ENCODE data around the gene MED15.
"Not testable (repeated sequence)": the region's sequence is repeated elsewhere in the genome, so short reads cannot be mapped to it uniquely, and the experiment has no call there.

MED15 gene

DNA sequence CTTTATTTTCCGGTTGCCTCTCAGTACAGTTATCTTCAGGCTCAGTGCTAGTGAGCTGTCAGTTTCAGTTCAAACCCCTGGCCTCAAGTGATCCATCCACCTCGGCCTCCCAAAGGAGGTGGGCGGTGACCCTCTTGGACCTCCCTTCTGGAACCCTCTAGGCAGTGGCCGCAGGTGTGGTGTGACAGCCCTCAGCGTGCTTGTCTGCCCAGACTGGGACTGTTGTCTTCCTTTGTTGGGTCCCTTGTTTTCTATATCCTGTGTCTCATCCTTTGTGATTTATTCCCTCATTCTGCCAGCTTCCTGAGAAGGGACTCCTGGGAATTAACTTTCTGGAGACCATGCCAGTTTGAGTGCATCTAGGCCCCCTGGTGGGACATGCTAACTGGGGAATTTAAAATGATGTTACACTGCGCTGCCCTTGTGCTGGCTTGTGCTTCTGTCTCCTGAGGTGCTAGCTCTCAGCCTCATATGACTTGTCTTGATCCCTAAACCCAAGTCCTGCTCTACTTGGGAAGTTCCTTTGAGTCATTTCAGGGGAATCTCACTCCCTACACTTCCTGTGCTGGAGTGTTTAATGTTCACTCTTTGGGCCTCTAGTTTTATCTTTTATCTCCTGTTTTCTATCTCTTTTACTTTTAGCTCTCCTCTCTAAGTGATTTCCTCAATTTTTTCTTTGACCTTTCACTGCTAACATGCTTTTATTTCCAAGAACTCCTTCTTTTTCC is 19.4 kb downstream of the MED15 start:
- Mint-ChIP-seq H3K9me3 (no peaks in the 10 kb centered on the region), H3K4me3 (no peak overlapping the region), H3K36me3 (peaks cover 28 to 48% of the 10 kb centered on the region in 2 donors), H3K27me3 (no peaks in the 10 kb centered on the region), H3K27ac (peak overlapping the region; percentile 44), H3K4me1 (peaks cover 38 to 51% of the 10 kb centered on the region in 2 donors)
- no peak for DNase-seq
- no peak for ATAC-seq (replicated peaks)

DNA sequence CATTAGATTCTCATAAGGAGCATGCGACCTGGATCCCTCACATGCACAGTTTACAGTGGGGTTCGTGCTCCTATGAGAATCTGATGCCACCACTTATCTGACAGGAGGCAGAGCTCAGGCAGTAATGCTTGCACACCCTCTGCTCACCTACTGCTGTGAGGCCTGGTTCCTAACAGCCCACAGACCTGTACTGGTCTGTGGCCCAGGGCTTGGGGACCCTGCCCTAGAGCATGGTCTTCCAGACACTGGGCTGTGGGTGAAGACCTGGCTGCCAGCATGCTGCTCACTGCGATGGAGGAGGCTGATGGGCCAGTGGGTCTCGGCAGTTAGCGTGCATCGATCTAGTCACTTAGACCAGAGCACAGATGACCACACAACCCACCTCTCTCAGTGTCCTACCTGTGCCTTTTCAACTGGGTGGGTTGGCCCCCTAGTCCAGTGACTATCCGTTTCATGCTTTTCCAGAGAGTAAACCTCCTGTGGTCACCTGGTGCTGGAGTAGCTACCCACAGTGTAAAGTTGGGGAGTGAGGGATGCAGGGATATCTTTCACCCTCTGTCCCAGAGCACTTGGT is 21.1 kb downstream of the MED15 start:
- Mint-ChIP-seq H3K27me3 (no peaks in the 10 kb centered on the region), H3K4me3 (no peak overlapping the region), H3K9me3 (no peaks in the 10 kb centered on the region), H3K4me1 (peaks cover 34 to 46% of the 10 kb centered on the region in 2 donors), H3K27ac (no peak overlapping the region), H3K36me3 (peaks cover 19 to 48% of the 10 kb centered on the region in 2 donors)
- ATAC-seq (replicated peaks) (no peak), DNase-seq (no peak)

DNA sequence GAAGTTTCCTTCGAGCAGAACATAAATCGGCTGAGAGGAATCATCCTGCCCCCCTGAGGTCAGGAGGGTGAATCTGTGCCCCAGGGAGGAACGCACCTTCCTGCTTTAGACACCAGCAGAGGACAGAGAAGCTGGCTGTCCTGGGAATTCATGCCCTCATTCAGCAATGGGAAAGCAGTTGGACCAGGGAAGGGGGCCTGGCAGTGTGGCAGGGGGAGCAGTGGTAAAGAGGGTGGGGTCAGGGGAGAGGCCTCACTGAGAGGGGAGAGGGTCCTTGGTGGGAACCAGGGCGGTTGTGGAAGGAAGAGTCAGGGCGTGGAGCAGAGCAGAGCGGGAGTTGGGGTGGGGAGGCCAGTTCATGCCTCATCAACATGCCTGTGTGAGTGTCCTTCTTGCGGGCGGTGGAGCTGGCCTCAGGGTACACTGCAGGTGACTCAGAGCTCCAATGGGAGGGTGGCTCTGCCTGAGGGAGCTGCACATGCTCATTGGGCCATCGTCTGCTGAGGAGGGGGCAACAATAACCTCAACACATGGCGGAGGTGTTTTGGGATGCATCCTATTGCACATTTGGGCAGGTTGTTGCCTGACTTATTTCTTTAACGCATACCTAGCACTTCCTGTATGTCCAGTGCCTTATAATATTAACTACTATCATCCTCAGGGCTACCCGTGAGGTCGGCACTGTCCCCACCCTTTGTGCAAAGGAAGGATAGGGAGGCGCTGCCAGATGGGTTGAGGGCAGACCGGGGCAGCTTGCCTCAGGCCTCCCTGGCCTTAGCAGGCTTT is 23.2 kb downstream of the MED15 start:
- DNase-seq = no peak
- ATAC-seq (replicated peaks) = no peak
- Mint-ChIP-seq H3K4me1 (peaks cover 32 to 48% of the 10 kb centered on the region in 2 donors), H3K27ac (peak overlapping the region; percentile 47), H3K27me3 (no peaks in the 10 kb centered on the region), H3K36me3 (peaks cover 24 to 50% of the 10 kb centered on the region in 2 donors), H3K4me3 (no peak overlapping the region), H3K9me3 (no peaks in the 10 kb centered on the region)

DNA sequence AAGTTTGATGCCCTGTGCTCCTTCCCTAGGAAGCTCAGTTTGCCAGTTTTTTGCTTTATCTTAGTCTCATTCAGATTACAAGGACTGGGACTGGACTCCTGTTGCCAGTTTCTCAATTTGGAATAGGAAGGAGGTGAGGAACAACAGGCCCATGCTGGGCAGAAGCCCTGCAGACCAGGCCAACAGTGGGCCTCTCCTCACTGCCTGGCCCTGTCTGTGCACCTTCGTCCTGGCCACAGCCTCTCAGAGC is 23.7 kb downstream of the MED15 start:
- Mint-ChIP-seq H3K27ac (no peak overlapping the region), H3K4me3 (no peak overlapping the region), H3K27me3 (no peaks in the 10 kb centered on the region), H3K36me3 (peaks cover 24 to 50% of the 10 kb centered on the region in 2 donors), H3K4me1 (peaks cover 32 to 49% of the 10 kb centered on the region in 2 donors), H3K9me3 (no peaks in the 10 kb centered on the region)
- ATAC-seq (replicated peaks) (no peak), DNase-seq (no peak)

DNA sequence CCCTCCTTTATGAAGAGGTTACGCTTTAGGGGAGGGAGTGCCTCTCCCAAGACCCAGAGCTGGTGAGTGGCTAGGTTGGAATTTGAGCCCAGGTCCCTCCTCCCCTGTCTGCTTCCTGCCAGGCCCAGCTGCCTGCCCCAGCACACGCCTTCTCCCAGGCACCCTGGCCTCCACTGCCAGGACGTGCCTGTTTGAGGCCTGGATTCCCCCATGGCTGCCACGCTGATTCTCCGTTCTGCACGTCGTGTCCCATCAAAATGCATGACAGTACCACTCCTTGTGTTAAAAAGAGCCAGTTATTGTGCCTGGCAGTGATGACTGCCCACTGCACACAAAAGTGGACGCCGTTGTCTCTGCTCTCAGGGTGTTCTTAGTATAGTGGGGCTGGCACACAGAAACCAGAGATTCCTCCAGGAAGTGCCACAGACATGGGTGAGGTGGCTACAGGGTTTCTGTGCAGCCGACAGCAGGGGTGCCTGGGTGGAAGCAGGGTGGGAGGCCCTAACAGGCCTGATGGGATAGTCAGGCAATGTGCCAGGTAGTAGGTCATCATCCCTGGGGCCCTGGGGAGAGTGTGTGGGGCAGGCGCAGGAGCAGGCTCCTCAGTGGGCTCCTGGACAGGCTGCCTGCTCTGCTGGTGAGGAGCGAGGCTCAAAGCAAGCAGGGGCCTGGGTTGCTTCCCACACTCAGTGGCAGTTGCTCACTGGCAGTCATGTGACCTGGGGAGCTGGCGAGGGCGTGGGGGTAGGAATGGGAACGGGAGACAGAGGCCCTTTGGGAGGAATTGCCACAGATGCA is 24.2 kb downstream of the MED15 start:
- H3K4me3 Mint-ChIP-seq = peak overlapping the region in 1 of 2 donors; percentile 14
- H3K36me3 Mint-ChIP-seq = peaks cover 19 to 48% of the 10 kb centered on the region in 2 donors
- no peaks in the 10 kb centered on the region for H3K9me3 Mint-ChIP-seq
- no peaks in the 10 kb centered on the region for H3K27me3 Mint-ChIP-seq
- no peak for DNase-seq
- H3K27ac Mint-ChIP-seq = peak overlapping the region; percentile 38
- no peak for ATAC-seq (replicated peaks)
- H3K4me1 Mint-ChIP-seq = peaks cover 28 to 45% of the 10 kb centered on the region in 2 donors

DNA sequence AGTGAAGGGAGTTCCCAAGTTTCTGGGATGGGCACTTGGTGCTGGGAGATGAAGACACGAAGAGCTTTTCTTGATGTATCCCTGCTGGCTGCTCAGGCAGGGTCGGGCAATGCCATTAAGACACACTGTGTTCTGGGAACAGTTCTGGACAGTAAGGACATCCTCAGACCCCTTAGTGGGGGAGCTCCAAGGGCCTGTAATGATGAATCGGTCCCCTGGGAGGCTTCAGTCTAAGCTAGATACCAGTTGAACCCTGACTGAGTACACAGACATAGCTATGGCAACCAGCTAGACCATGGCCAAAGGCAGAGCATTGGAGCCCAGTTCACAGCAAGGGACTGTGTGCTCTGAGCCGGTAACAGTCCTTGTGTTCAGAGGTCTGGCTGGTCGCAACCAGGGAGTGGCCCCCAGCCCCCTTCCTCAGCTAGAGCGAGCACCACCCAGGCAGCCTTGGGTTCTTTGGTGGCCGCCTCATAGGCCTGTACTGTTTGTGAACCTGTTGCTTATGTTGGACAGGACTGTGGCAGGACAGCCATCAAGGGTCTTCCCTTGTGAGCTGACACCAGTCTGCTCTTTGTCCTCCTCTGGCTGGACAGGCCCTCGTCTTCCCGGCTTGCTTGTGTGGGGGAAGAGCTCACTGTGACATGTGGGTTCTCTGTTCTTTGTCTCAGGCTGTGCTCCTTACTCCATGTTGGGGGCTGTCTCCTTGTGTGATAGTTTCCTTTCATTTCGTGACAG is 25.0 kb downstream of the MED15 start:
- Mint-ChIP-seq H3K9me3 (no peaks in the 10 kb centered on the region), H3K4me3 (no peak overlapping the region), H3K27ac (peak overlapping the region; percentile 72), H3K27me3 (no peaks in the 10 kb centered on the region), H3K36me3 (peaks cover 23 to 45% of the 10 kb centered on the region in 2 donors), H3K4me1 (peaks cover 26 to 39% of the 10 kb centered on the region in 2 donors)
- ATAC-seq (replicated peaks) (peak in 1 of 2 donors; percentile 23), DNase-seq (no peak)

DNA sequence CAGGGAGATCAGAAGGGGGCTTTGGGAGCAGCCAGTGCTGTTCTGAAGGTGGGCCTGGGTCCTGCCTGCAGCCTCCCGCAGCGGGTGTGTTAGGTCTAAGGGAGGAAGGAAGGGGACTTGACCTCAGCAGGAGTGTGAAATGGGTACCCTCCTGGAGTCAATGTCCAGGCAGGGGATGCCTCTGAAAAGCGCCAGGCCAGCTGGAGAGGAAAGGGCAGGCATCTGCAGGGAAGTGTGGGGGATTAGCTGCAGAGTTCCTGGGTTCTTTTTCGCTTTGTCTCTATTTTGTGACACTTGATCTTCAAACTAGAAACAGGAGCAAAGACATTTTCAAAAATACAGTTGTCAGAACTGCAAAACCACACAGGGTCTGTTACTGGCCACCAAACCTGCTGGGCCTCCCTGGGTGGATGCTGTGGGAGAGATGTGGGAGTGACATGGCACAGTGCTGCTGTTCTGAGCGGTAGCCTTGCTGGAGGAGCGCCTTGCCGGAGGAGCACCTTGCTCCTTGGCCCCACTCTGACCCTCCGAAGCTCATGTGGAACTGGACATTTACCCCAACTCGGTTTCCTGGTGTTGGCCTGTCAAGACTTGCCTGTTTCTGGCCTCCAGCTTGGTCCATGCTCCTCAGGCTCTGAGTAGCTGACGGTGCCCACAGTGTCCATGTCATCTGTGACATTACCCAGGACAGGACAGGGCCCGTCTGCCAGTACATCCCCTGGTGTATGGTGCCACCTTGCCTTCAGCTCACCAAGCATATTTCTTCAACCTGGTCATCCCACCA is 25.9 kb downstream of the MED15 start:
- peaks cover 23 to 41% of the 10 kb centered on the region in 2 donors for H3K36me3 Mint-ChIP-seq
- ATAC-seq (replicated peaks) = no peak
- peaks cover 24 to 39% of the 10 kb centered on the region in 2 donors for H3K4me1 Mint-ChIP-seq
- no peak for DNase-seq
- H3K9me3 Mint-ChIP-seq = no peaks in the 10 kb centered on the region
- no peak overlapping the region for H3K4me3 Mint-ChIP-seq
- peak overlapping the region; percentile 72 for H3K27ac Mint-ChIP-seq
- H3K27me3 Mint-ChIP-seq = no peaks in the 10 kb centered on the region

DNA sequence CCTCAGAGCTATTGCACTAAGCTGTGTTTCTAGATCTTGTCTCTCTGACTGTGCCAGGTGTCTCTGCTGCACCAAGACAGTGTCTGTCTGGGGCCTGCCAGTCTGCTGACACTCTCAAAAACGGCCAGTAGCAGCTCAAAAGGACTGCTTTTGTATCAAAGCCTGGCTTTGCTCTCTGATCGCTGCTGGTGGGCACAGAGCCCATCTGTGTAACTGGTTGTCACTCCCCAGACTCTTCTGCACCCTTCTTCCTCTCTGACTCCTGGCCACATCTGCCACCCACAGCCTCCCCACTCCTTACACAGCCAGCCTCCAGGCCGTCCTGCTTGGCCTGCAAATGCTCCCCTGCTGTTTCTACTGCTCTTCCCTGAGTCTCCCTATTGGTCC is 26.5 kb downstream of the MED15 start:
- peaks cover 24 to 39% of the 10 kb centered on the region in 2 donors for H3K4me1 Mint-ChIP-seq
- H3K36me3 Mint-ChIP-seq = peaks cover 24 to 42% of the 10 kb centered on the region in 2 donors
- H3K27ac Mint-ChIP-seq = no peak overlapping the region

DNA sequence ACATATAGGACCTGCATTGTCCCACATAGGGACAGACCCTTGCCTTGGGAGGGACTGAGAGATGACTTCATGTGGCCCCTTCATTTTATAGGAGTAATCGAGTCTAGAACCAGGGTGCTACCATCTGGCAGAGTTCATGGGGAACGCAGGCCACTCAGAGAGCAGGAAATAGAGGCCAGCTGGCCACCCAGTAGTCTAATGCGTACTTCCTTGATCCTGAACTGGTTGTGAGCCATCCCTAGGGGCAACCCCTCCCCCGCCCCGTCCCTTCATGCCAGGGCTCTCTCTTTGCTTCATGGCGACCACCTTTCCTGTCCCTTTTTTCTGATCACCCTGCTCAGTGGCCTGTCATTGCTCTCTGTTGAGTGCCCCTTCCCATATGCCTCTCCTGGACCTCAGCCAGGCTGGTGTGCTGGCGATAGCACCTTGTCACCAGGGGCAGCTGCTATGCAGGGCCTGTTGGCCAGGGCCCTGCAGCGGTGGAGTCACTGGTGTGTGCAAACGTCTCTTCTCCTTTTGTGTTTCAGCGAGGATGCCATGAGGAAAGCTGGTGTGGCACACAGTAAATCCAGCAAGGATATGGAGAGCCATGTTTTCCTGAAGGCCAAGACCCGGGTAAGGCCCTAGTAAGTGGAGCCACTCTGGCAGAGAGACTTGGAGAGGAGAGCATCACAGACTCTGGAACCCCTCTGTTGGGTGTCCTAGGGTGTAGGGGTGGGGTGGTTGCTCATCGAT is 29.3 kb downstream of the MED15 start:
- Mint-ChIP-seq H3K27ac (no peak overlapping the region), H3K4me1 (peaks cover 20 to 25% of the 10 kb centered on the region in 2 donors)

More for the DNA sequence above, 26.5 kb downstream of the MED15 start:
- Mint-ChIP-seq H3K27me3 (no peaks in the 10 kb centered on the region), H3K4me3 (no peak overlapping the region), H3K9me3 (no peaks in the 10 kb centered on the region)
- ATAC-seq (replicated peaks) (no peak), DNase-seq (no peak)

DNA sequence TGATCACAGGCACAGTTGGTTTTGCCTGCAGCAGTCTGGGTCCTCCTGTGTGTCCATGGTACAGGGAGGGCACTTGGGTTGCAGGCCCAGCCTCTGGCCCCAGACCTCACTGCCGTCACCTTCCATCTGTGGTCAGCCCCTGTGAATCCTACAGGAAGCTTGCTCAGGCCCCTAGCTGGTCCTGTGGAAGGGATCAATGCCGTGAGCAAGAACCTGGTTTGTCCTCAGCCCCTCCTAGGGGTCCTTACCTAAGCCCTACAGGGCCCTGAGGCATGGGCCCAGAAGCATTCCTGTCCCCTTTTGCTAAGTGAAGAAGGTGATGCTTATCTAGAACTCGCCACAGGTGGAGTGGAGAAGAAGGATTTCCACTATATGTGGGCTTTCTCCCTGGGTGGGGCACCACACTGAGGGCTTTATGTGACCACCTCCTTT is 29.9 kb downstream of the MED15 start:
- no peak for ATAC-seq (replicated peaks)

More for the DNA sequence above, 29.3 kb downstream of the MED15 start:
- H3K27me3 Mint-ChIP-seq = no peaks in the 10 kb centered on the region
- H3K36me3 Mint-ChIP-seq = peaks cover 27 to 44% of the 10 kb centered on the region in 2 donors
- DNase-seq = no peak
- H3K9me3 Mint-ChIP-seq = no peaks in the 10 kb centered on the region
- no peak overlapping the region for H3K4me3 Mint-ChIP-seq
- no peak for ATAC-seq (replicated peaks)

DNA sequence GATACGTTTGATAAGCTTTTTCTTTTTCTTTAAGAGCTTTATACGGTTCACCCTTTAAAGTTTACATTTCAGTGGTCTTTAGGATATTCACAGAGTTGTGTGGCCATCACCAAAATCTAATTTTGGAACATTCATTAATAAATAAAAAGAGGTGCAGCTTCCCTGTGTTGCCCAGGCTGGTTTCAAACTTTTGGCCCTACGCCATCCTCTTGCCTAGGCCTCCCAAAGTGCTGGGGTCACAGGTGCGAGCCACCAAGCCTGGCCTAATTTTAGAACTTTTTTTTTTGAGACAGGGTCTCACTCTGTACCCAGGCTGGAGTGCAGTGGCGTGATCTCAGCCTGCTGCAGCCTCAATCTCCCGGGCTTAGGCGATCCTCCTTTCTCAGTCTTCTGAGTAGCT is 30.6 kb downstream of the MED15 start:
- DNase-seq = no peak
- Mint-ChIP-seq H3K27ac (no peak overlapping the region), H3K9me3 (no peaks in the 10 kb centered on the region), H3K4me3 (no peak overlapping the region), H3K36me3 (peaks cover 34 to 41% of the 10 kb centered on the region in 2 donors), H3K4me1 (peaks cover 12 to 15% of the 10 kb centered on the region in 2 donors), H3K27me3 (no peaks in the 10 kb centered on the region)
- no peak for ATAC-seq (replicated peaks)

More for the DNA sequence above, 29.9 kb downstream of the MED15 start:
- Mint-ChIP-seq H3K9me3 (no peaks in the 10 kb centered on the region), H3K36me3 (peaks cover 28 to 41% of the 10 kb centered on the region in 2 donors), H3K27me3 (no peaks in the 10 kb centered on the region), H3K4me1 (peaks cover 16 to 20% of the 10 kb centered on the region in 2 donors), H3K4me3 (no peak overlapping the region), H3K27ac (peak overlapping the region; percentile 20)
- no peak for DNase-seq

DNA sequence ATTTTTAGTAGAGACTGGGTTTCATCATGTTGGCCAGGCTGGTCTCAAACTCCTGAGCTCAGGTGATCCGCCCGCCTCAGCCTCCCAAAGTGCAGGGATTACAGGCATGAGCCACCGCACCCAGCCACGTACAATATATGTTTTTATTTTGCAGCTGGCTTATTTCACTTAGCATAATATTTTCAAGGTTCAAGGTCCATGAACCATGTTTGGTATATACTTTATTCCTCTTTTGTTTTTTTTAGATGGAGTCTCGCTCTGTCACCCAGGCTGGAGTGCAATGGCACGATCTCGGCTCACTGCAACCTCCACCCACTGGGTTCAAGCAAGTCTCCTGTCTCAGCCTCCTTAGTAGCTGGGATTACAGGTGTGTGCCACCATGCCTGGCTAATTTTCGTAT is 31.5 kb downstream of the MED15 start:
- H3K27me3 Mint-ChIP-seq; ATAC-seq (replicated peaks); H3K27ac Mint-ChIP-seq; H3K9me3 Mint-ChIP-seq; H3K4me3 Mint-ChIP-seq; DNase-seq: not testable (repeated sequence)
- Mint-ChIP-seq H3K4me1 (peaks cover 10 to 12% of the 10 kb centered on the region in 2 donors), H3K36me3 (peaks cover 36 to 46% of the 10 kb centered on the region in 2 donors)
